PC-9 (cell line): ENCODE data around the gene INTS1. TPM values are rescaled to one million over a fixed set of nuclear protein-coding genes. Genes with fewer than 3 reads are reported as not detected.

ENCODE experiments used
- BruUV-seq: library from RNA; stranded (reverse); fragments of 400-500 nt; replicated peaks from 2 replicates; lab custom pipeline; 2021; lab: Mats Ljungman, UMichigan
- CTCF ChIA-PET: fragments of 300-600 bp; sonication (Branson Sonifier 250); formaldehyde crosslinking; loops from one replicate; lab custom pipeline; 2022; ENCODE audit warnings: antibody characterized with exemption; lab: Charles Lee
- POLR2A ChIA-PET: fragments of 300-600 bp; sonication (Branson Sonifier 250); formaldehyde crosslinking; loops from one replicate; lab custom pipeline; 2022; ENCODE audit warnings: antibody characterized with exemption; ENCODE audit not compliant: unreplicated experiment; lab: Charles Lee
- DNase-seq, 2 experiments: peaks; one replicate each; pipeline versions ENCODE4 v3.0.0 to v3.0.0-alpha.2; 2015 to 2022; ENCODE audit warnings: mixed read lengths in 1 of 2
- H2AFZ ChIP-seq: fragments of 200-600 bp; sonication (generic); 2 replicates; pipeline ENCODE4 v1.8.1; 2017; ENCODE audit warnings: antibody characterized with exemption
- H3F3A ChIP-seq: fragments of 200-600 bp; sonication (generic); 2 replicates; pipeline ENCODE4 v1.8.1; 2017; ENCODE audit warnings: antibody characterized with exemption, mild to moderate bottlenecking, low read depth; ENCODE audit not compliant: insufficient read depth
- H3K27ac ChIP-seq: fragments of 200-600 bp; sonication (generic); 2 replicates; pipeline ENCODE4 v1.6.1; 2016; ENCODE audit warnings: mixed run types
- H3K27me3 ChIP-seq: fragments of 200-600 bp; sonication (generic); 2 replicates; pipeline ENCODE4 v1.6.1; 2016; ENCODE audit warnings: low read depth, mixed run types; ENCODE audit not compliant: insufficient read depth
- H3K36me3 ChIP-seq: fragments of 200-600 bp; sonication (generic); 2 replicates; pipeline ENCODE4 v1.6.1; 2016; ENCODE audit warnings: low read depth, mixed run types
- H3K4me1 ChIP-seq: fragments of 200-600 bp; sonication (generic); replicated peaks from 2 replicates; pipeline ENCODE4 v1.6.1; 2016; ENCODE audit warnings: mixed run types; ENCODE audit not compliant: insufficient read depth
- H3K4me2 ChIP-seq: fragments of 200-600 bp; sonication (generic); 2 replicates; pipeline ENCODE4 v1.6.1; 2017; ENCODE audit warnings: mixed run types
- H3K4me3 ChIP-seq: fragments of 200-600 bp; sonication (generic); 2 replicates; pipeline ENCODE4 v1.6.1; 2016; ENCODE audit warnings: mixed run types
- H3K79me2 ChIP-seq: fragments of 200-600 bp; sonication (generic); 2 replicates; pipeline ENCODE4 v1.6.1; 2017; ENCODE audit warnings: low read depth, mixed run types
- H3K9me2 ChIP-seq: fragments of 200-600 bp; sonication (generic); 2 replicates; pipeline ENCODE4 v1.8.1; 2017; ENCODE audit warnings: mild to moderate bottlenecking; ENCODE audit not compliant: insufficient read depth
- H3K9me3 ChIP-seq: fragments of 200-600 bp; sonication (generic); 2 replicates; pipeline ENCODE4 v1.8.1; 2016; ENCODE audit warnings: low read depth; ENCODE audit not compliant: insufficient read depth
- H4K20me1 ChIP-seq: fragments of 200-600 bp; sonication (generic); 2 replicates; pipeline ENCODE4 v1.8.1; 2017; ENCODE audit not compliant: insufficient read depth
- EZH2 ChIP-seq: fragments of 200-600 bp; sonication (generic); IDR thresholded peaks from 2 replicates; pipeline ENCODE4 v1.8.0; 2017; ENCODE audit warnings: antibody characterized with exemption, low read depth
- intact Hi-C: fragments of 100-400 bp; cut with micrococcal nuclease; formaldehyde crosslinking; loops from one replicate; pipeline ENCODE4 v1.10.0; 2022; ENCODE audit not compliant: unreplicated experiment
- total RNA-seq: library from RNA; stranded (reverse); gene quantifications from 2 replicates; pipeline ENCODE4 v1.2.3, GENCODE V29; 2021
- TF ChIP-seq, protein P1 (sequence below): fragments of 200-600 bp; sonication (generic); conservative IDR thresholded peaks from 2 replicates; pipeline ENCODE4 v1.6.1; 2017; ENCODE audit warnings: mixed run types, antibody characterized with exemption, mild to moderate bottlenecking, moderate library complexity

Gene INTS1
- total RNA-seq, 1 experiment from 2014 or later = 124 TPM

DNA sequence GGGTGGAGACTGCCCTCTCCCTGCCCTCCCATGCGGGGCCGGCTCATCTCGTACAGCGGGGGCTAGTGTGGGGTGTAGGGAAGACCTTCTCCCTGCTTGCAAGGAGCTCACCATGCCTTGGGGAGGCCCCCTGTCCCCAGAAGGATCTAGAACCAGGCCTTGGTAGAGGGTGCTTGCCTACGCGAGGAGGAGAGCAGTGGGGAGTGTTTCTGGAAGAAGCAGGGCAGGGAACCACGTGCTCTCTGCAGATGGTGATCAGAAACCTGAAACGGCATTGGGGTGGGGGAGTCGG lies 29.0 kb upstream of the INTS1 start:
- no TSS peak for BruUV-seq
- Histone ChIP-seq H3K9me3 (no peaks in the 10 kb centered on the region), H3K79me2 (peaks cover 68% of the 10 kb centered on the region), H3K27ac (peak overlapping the region; percentile 89), H3K9me2 (no peaks in the 10 kb centered on the region), H3K4me2 (peak overlapping the region; percentile 98), H3K27me3 (no peaks in the 10 kb centered on the region), H3K4me1 (peaks cover 56% of the 10 kb centered on the region), H3F3A (peaks cover 35% of the 10 kb centered on the region), H4K20me1 (peaks cover 55% of the 10 kb centered on the region), H3K4me3 (peak overlapping the region; percentile 64), H3K36me3 (peaks cover 10% of the 10 kb centered on the region), H2AFZ (no peak overlapping the region)
- ChIA-PET POLR2A (interaction anchor here (0.5 to 1.0 kb wide), 3 partner anchors 23 to 583 kb away, joined by 5 to 16 read pairs (median 6); partner anchors contain the start of gene TMEM184A), CTCF (interaction anchor here (0.9 kb wide), 1 partner anchor 23 kb away, joined by 3 read pairs; the partner anchor contains the start of gene TMEM184A)
- intact Hi-C loops = loop anchor here (1.0 to 10.0 kb wide), 4 partner anchors 20 to 992 kb away; partner anchors contain the start of genes INTS1 and TMEM184A
- TF ChIP-seq, protein P1, sequence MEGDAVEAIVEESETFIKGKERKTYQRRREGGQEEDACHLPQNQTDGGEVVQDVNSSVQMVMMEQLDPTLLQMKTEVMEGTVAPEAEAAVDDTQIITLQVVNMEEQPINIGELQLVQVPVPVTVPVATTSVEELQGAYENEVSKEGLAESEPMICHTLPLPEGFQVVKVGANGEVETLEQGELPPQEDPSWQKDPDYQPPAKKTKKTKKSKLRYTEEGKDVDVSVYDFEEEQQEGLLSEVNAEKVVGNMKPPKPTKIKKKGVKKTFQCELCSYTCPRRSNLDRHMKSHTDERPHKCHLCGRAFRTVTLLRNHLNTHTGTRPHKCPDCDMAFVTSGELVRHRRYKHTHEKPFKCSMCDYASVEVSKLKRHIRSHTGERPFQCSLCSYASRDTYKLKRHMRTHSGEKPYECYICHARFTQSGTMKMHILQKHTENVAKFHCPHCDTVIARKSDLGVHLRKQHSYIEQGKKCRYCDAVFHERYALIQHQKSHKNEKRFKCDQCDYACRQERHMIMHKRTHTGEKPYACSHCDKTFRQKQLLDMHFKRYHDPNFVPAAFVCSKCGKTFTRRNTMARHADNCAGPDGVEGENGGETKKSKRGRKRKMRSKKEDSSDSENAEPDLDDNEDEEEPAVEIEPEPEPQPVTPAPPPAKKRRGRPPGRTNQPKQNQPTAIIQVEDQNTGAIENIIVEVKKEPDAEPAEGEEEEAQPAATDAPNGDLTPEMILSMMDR = no peak
- no peak for TF ChIP-seq EZH2
- no peak for DNase-seq

DNA sequence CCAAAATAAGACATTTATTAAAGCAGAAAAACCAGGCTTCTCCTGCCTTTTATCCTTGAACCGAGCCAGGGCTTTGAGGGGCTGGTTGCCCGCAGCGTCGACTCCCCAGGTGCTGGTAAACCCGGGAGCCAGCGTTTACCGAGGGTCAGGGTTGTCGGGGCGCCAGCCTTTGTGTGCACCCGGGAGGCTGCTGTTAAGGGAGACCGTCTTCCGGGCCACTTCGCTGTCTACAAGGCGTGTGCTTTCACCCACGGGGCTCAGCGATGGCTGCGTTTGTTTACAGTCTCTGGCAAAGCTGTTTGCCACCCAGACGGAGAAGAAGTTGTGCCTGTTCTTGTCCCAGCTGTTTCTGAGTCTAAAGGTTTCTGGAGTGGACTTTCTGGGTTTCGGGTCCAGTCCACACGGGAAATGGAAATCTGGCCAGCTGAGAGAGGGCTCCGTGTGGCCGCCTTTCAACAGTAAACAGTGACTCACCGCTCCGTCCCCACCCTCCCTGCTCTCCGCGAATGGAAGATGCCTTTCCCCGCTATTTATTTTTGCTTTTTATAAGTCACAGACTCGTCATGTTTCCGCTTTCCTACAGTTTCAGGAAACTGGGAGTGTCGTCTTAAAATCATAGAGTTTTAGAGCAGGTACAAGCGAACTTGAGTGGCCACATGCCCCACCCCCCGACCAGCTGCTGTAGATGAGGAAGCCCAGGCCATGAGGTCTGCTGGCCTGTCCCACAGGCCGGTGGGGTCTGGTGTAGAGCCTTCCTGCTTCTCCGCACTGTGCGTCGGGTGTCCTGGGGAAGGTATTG lies 28.5 kb upstream of the INTS1 start:
- peaks cover 51% of the 10 kb centered on the region for H3K4me1 ChIP-seq
- peaks cover 63% of the 10 kb centered on the region for H3K79me2 ChIP-seq
- H3K27ac ChIP-seq = peak overlapping the region; percentile 89
- no peak overlapping the region for H2AFZ ChIP-seq
- H3F3A ChIP-seq = peaks cover 35% of the 10 kb centered on the region
- H3K9me2 ChIP-seq = no peaks in the 10 kb centered on the region
- DNase-seq = peak; percentile 88 to 97
- POLR2A ChIA-PET = interaction anchor here (1.0 kb wide), 1 partner anchor 23 kb away, joined by 5 read pairs; the partner anchor contains the start of gene TMEM184A
- CTCF ChIA-PET = no interaction called here
- peak overlapping the region; percentile 64 for H3K4me3 ChIP-seq
- H3K4me2 ChIP-seq = peak overlapping the region; percentile 98
- TF ChIP-seq, protein P1 = no peak
- TF ChIP-seq EZH2 = no peak
- H3K36me3 ChIP-seq = peaks cover 6% of the 10 kb centered on the region
- H3K9me3 ChIP-seq = no peaks in the 10 kb centered on the region
- H4K20me1 ChIP-seq = peaks cover 50% of the 10 kb centered on the region
- H3K27me3 ChIP-seq = no peaks in the 10 kb centered on the region
- TSS peak; percentile 88 for BruUV-seq
- intact Hi-C loops = loop anchor here (1.0 to 10.0 kb wide), 5 partner anchors 20 to 992 kb away; partner anchors contain the start of genes INTS1 and TMEM184A

DNA sequence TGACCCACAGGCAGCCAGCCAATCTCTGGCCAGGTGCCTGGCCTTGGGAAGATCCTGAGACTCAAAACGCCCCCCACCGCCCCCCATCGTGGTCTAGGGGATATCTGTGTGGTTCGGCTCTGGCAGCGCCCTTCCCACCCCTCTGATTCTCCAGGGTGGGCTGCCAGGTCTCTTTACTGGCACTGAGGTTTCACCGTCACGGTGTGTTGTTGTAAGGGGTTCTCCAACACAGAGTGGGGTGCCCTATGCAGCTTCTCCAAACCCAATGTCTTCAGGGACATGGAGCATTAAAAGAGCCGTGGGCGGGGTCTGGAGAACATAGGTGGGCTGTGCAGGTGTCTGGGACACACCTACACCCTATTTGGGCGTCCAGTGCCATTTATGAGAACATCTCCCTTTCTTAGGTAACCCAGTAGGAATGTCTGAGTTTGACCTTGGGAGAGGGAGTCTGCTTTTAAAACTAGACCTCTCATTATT lies 27.8 kb upstream of the INTS1 start:
- Histone ChIP-seq H3K27me3 (0 out of 2 replicates have a peak, but pooled peaks cover 1% of the 10 kb centered on the region), H3K9me2 (no peaks in the 10 kb centered on the region), H3K4me1 (peaks cover 46% of the 10 kb centered on the region), H3K27ac (peak overlapping the region; percentile 89), H3K4me3 (peak overlapping the region; percentile 64), H3F3A (peaks cover 40% of the 10 kb centered on the region), H4K20me1 (peaks cover 47% of the 10 kb centered on the region), H3K79me2 (peaks cover 58% of the 10 kb centered on the region), H3K4me2 (peak overlapping the region; percentile 98), H2AFZ (no peak overlapping the region), H3K36me3 (peaks cover 5% of the 10 kb centered on the region), H3K9me3 (no peaks in the 10 kb centered on the region)
- DNase-seq = peak in 1 of 2 experiments; percentile 57
- intact Hi-C loops = loop anchor here (1.0 to 10.0 kb wide), 3 partner anchors 19 to 993 kb away; no protein-coding TSS in a partner anchor
- ChIA-PET POLR2A (interaction anchor here (0.6 to 1.0 kb wide), 3 partner anchors 24 to 822 kb away, joined by 5 to 17 read pairs (median 5); partner anchors contain the start of gene TMEM184A), CTCF (no interaction called here)
- BruUV-seq = no TSS peak
- TF ChIP-seq, protein P1 = no peak
- TF ChIP-seq EZH2 = no peak
